ENCODE data around the gene TMEM132D. TPM values are rescaled to one million over a fixed set of nuclear protein-coding genes. Genes with fewer than 3 reads are reported as not detected.

The TMEM132D gene
- total and polyA plus RNA-seq, 7 donors = 0.01 TPM; not detected in 6

- DNase-seq (no peak), ATAC-seq (no peak)
- no peaks in the 10 kb centered on the region for H3K27me3 ChIP-seq (ENCODE audit: insufficient read depth in 3 of 3, low read length in 2 of 3)
- H3K27ac ChIP-seq = no peak overlapping the region
- H3K36me3 ChIP-seq (ENCODE audit: insufficient read depth in 1 of 2, low read depth in 1 of 2) = no peaks in the 10 kb centered on the region
- H3K4me1 ChIP-seq = no peaks in the 10 kb centered on the region
- 59 to 77% (median 73%) methylated on average over 10 to 11 of the region's 11 CpGs for WGBS, 3 donors
- H3K9me3 ChIP-seq = no peaks in the 10 kb centered on the region
- intact Hi-C loops (cut with DNase I) = no loop called here
- no peak for TF ChIP-seq CTCF (IDR thresholded peaks at IDR 0.05)
- H3K4me3 ChIP-seq = no peak overlapping the region
Observed at GRCh38 chr12:129150721-129151120, 753.1 kb downstream of the TMEM132D start.

- no peak overlapping the region for H3K27ac ChIP-seq
- no peaks in the 10 kb centered on the region for H3K36me3 ChIP-seq (ENCODE audit: insufficient read depth in 1 of 2, low read depth in 1 of 2)
- H3K4me3 ChIP-seq = no peak overlapping the region
- H3K27me3 ChIP-seq (ENCODE audit: insufficient read depth in 3 of 3, low read length in 2 of 3) = no peaks in the 10 kb centered on the region
- no peaks in the 10 kb centered on the region for H3K4me1 ChIP-seq
- 20 to 30% (median 22%) methylated on average over 7 of the region's 7 CpGs for WGBS, 3 donors
- DNase-seq (no peak), ATAC-seq (no peak)
- intact Hi-C loops (cut with DNase I) = no loop called here
- no peaks in the 10 kb centered on the region for H3K9me3 ChIP-seq
- TF ChIP-seq CTCF (IDR thresholded peaks at IDR 0.05) = no peak
Observed at GRCh38 chr12:129145381-129145780, 758.4 kb downstream of the TMEM132D start.

- Histone ChIP-seq H3K4me3 (no peak overlapping the region), H3K4me1 (no peaks in the 10 kb centered on the region), H3K27me3 (ENCODE audit: insufficient read depth in 3 of 3, low read length in 2 of 3) (no peaks in the 10 kb centered on the region), H3K36me3 (ENCODE audit: insufficient read depth in 1 of 2, low read depth in 1 of 2) (no peaks in the 10 kb centered on the region), H3K9me3 (no peaks in the 10 kb centered on the region), H3K27ac (no peak overlapping the region)
- 77 to 85% (median 84%) methylated on average over 4 of the region's 4 CpGs for WGBS, 3 donors
- intact Hi-C loops (cut with DNase I) = no loop called here
- ATAC-seq (no peak), DNase-seq (no peak)
- no peak for TF ChIP-seq CTCF (IDR thresholded peaks at IDR 0.05)
Observed at GRCh38 chr12:129138776-129139175, 765.0 kb downstream of the TMEM132D start.

- 95 to 98% (median 95%) methylated on average over 3 of the region's 3 CpGs for WGBS, 3 donors
- Histone ChIP-seq H3K27ac (no peak overlapping the region), H3K36me3 (ENCODE audit: insufficient read depth in 1 of 2, low read depth in 1 of 2) (no peaks in the 10 kb centered on the region), H3K4me1 (no peaks in the 10 kb centered on the region), H3K9me3 (no peaks in the 10 kb centered on the region), H3K4me3 (no peak overlapping the region), H3K27me3 (ENCODE audit: insufficient read depth in 3 of 3, low read length in 2 of 3) (no peaks in the 10 kb centered on the region)
- TF ChIP-seq CTCF (IDR thresholded peaks at IDR 0.05) = no peak
- ATAC-seq (no peak), DNase-seq (no peak)
- intact Hi-C loops (cut with DNase I) = no loop called here
Observed at GRCh38 chr12:129136694-129137325, 767.0 kb downstream of the TMEM132D start.

GRCh38 chr12:129127771-129128170 is 776.1 kb downstream of the TMEM132D start:
- no peak for TF ChIP-seq CTCF (IDR thresholded peaks at IDR 0.05)
- no peak overlapping the region for H3K27ac ChIP-seq
- 35 to 46% (median 36%) methylated on average over 12 of the region's 12 CpGs for WGBS, 3 donors
- ATAC-seq = no peak
- DNase-seq = no peak
- intact Hi-C loops (cut with DNase I) = no loop called here
- H3K4me1 ChIP-seq = no peaks in the 10 kb centered on the region
- H3K4me3 ChIP-seq = no peak overlapping the region
- H3K36me3 ChIP-seq (ENCODE audit: insufficient read depth in 1 of 2, low read depth in 1 of 2) = no peaks in the 10 kb centered on the region
- no peaks in the 10 kb centered on the region for H3K9me3 ChIP-seq
- no peaks in the 10 kb centered on the region for H3K27me3 ChIP-seq (ENCODE audit: insufficient read depth in 3 of 3, low read length in 2 of 3)

Data from psoas muscle (tissue), 8 donors.